CMK (cell line): Measurements from ENCODE around the gene TALDO1.

Experiments
- DNase-seq: peaks from one replicate; pipeline ENCODE4 v3.0.0-alpha.2; 2010; ENCODE audit warnings: low read depth

TALDO1 gene

GRCh38 chr11:788009-788640 is 40.9 kb downstream of the TALDO1 start:
- no peak for DNase-seq

GRCh38 chr11:788953-789940 is 42.0 kb downstream of the TALDO1 start:
- no peak for DNase-seq

- no peak for DNase-seq
Observed at GRCh38 chr11:789943-790342, 42.7 kb downstream of the TALDO1 start, which contains the start of gene CEND1. TSS of gene CEND1 (minus strand) at chr11:790090. CDS start at chr11:788576, 1,514 bp downstream.

GRCh38 chr11:790721-791564 is 43.7 kb downstream of the TALDO1 start:
- DNase-seq: no peak

GRCh38 chr11:791658-792534 is 44.6 kb downstream of the TALDO1 start:
- no peak for DNase-seq

GRCh38 chr11:792535-792821 is 45.2 kb downstream of the TALDO1 start:
- DNase-seq: no peak

- no peak for DNase-seq
Observed at GRCh38 chr11:792873-793272, 45.6 kb downstream of the TALDO1 start.

- DNase-seq: no peak
Observed at GRCh38 chr11:793556-793955, 46.3 kb downstream of the TALDO1 start.

GRCh38 chr11:794013-794765 is 46.9 kb downstream of the TALDO1 start:
- DNase-seq: no peak

GRCh38 chr11:794766-795633 is 47.7 kb downstream of the TALDO1 start:
- DNase-seq: no peak

- no peak for DNase-seq
Observed at GRCh38 chr11:795634-796564, 48.6 kb downstream of the TALDO1 start.

- DNase-seq: no peak
Observed at GRCh38 chr11:796565-797295, 49.5 kb downstream of the TALDO1 start.

GRCh38 chr11:797296-798092 is 50.2 kb downstream of the TALDO1 start:
- no peak for DNase-seq

- no peak for DNase-seq
Observed at GRCh38 chr11:798093-798713, 50.9 kb downstream of the TALDO1 start, which contains the start of gene SLC25A22. TSS of gene SLC25A22 (minus strand) at chr11:798281. CDS start at chr11:795006, 3,275 bp downstream.

GRCh38 chr11:799641-800316 is 52.5 kb downstream of the TALDO1 start:
- DNase-seq: no peak

- DNase-seq: no peak
Observed at GRCh38 chr11:800473-800872, 53.2 kb downstream of the TALDO1 start.
